Mesendoderm (in vitro differentiated cells): ENCODE data around the gene SHC4.
A peak's percentile ranks its signal among the peaks of the same experiment; 100 is the strongest.

Experiments
- DNase-seq: peaks from one replicate; pipeline ENCODE4 v3.0.0; 2013
- H2AK5ac ChIP-seq: 2 replicates; pipeline ENCODE4 v1.6.1; 2013; ENCODE audit warnings: low read length, inconsistent platforms
- H2BK120ac ChIP-seq: 2 replicates; pipeline ENCODE4 v1.6.1; 2013; ENCODE audit warnings: low read depth, mild to moderate bottlenecking, low read length, moderate library complexity, mixed read lengths
- H2BK15ac ChIP-seq: replicated peaks from 2 replicates; pipeline ENCODE4 v1.6.1; 2013; ENCODE audit warnings: low read depth, mild to moderate bottlenecking, moderate library complexity
- H2BK5ac ChIP-seq: 2 replicates; pipeline ENCODE4 v1.6.1; 2013; ENCODE audit warnings: low read length, inconsistent platforms
- H3K18ac ChIP-seq: 2 replicates; pipeline ENCODE4 v1.6.1; 2013; ENCODE audit warnings: mild to moderate bottlenecking, low read length, mixed read lengths
- H3K23ac ChIP-seq: one replicate; pipeline ENCODE4 v1.6.1; 2013; ENCODE audit warnings: low read length
- H3K27ac ChIP-seq: 2 replicates; pipeline ENCODE4 v1.5.1; 2013; ENCODE audit warnings: low read depth, mild to moderate bottlenecking, inconsistent platforms, low read length, moderate library complexity
- H3K27me3 ChIP-seq: 2 replicates; pipeline ENCODE4 v1.6.1; 2013; ENCODE audit warnings: low read length, control low read depth, mild to moderate bottlenecking, inconsistent platforms; ENCODE audit not compliant: insufficient read depth, poor library complexity
- H3K36me3 ChIP-seq: 2 replicates; pipeline ENCODE4 v1.6.1; 2013; ENCODE audit warnings: low read length, inconsistent platforms; ENCODE audit not compliant: control insufficient read depth, insufficient read depth
- H3K4ac ChIP-seq: one replicate; pipeline ENCODE4 v1.6.1; 2013; ENCODE audit warnings: low read depth, mild to moderate bottlenecking, low read length, moderate library complexity
- H3K4me1 ChIP-seq: 2 replicates; pipeline ENCODE4 v1.6.1; 2013; ENCODE audit warnings: low read depth, low read length, inconsistent platforms; ENCODE audit not compliant: control insufficient read depth
- H3K4me2 ChIP-seq: 2 replicates; pipeline ENCODE4 v1.6.1; 2013; ENCODE audit warnings: low read length
- H3K4me3 ChIP-seq: 2 replicates; pipeline ENCODE4 v1.5.1; 2013; ENCODE audit warnings: mild to moderate bottlenecking, low read length
- H3K56ac ChIP-seq: one replicate; pipeline ENCODE4 v1.6.1; 2013; ENCODE audit warnings: low read length
- H3K79me1 ChIP-seq: 2 replicates; pipeline ENCODE4 v1.6.1; 2013; ENCODE audit warnings: low read length, inconsistent platforms
- H3K79me2 ChIP-seq: 2 replicates; pipeline ENCODE4 v1.6.1; 2013; ENCODE audit warnings: mild to moderate bottlenecking, low read length; ENCODE audit not compliant: control insufficient read depth, insufficient read depth
- H3K9ac ChIP-seq: 2 replicates; pipeline ENCODE4 v1.6.1; 2013; ENCODE audit warnings: low read length, inconsistent platforms
- H4K5ac ChIP-seq: one replicate; pipeline ENCODE4 v1.6.1; 2013; ENCODE audit warnings: low read length
- H4K8ac ChIP-seq: one replicate; pipeline ENCODE4 v1.6.1; 2013; ENCODE audit warnings: low read depth, mild to moderate bottlenecking, control low read depth, low read length, moderate library complexity
- WGBS: extraction: QIAGEN DNeasy Blood & Tissue Kit; methylation state at CpG from one replicate; pipeline ENCODE4 v1.1.7; 2013; ENCODE audit warnings: low lambda C conversion rate, missing lambda C conversion rate; ENCODE audit not compliant: insufficient coverage; ENCODE audit errors: extremely low coverage; 5-methylcytosine and 5-hydroxymethylcytosine counted together

SHC4 gene

GRCh38 chr15:48930735-48931134 is 33.0 kb downstream of the SHC4 start:
- WGBS = no CpG with 5 or more reads among the region's 4 CpGs
- no peaks in the 10 kb centered on the region for H3K36me3 ChIP-seq
- no peak for DNase-seq

GRCh38 chr15:48929661-48930060 is 34.1 kb downstream of the SHC4 start:
- Histone ChIP-seq H3K4ac (no peak overlapping the region), H3K18ac (no peak overlapping the region), H3K56ac (no peak overlapping the region), H3K4me3 (no peak overlapping the region), H3K4me1 (no peaks in the 10 kb centered on the region), H4K5ac (no peak overlapping the region), H3K79me1 (no peaks in the 10 kb centered on the region), H2AK5ac (no peak overlapping the region), H2BK15ac (no peak overlapping the region), H4K8ac (no peak overlapping the region), H3K27ac (no peak overlapping the region), H2BK5ac (no peak overlapping the region), H3K23ac (no peak overlapping the region), H3K36me3 (no peaks in the 10 kb centered on the region), H3K9ac (no peak overlapping the region), H3K4me2 (no peak overlapping the region), H3K79me2 (no peaks in the 10 kb centered on the region), H3K27me3 (no peaks in the 10 kb centered on the region), H2BK120ac (no peak overlapping the region)
- no peak for DNase-seq
- WGBS = no CpG with 5 or more reads among the region's 3 CpGs

More at GRCh38 chr15:48930735-48931134, 33.0 kb downstream of the SHC4 start:
- H2AK5ac ChIP-seq = no peak overlapping the region
- H3K27me3 ChIP-seq = no peaks in the 10 kb centered on the region
- H2BK5ac ChIP-seq = no peak overlapping the region
- no peak overlapping the region for H3K4ac ChIP-seq
- H2BK15ac ChIP-seq = no peak overlapping the region
- H2BK120ac ChIP-seq = no peak overlapping the region
- H3K9ac ChIP-seq = no peak overlapping the region
- no peak overlapping the region for H4K5ac ChIP-seq
- no peak overlapping the region for H3K4me2 ChIP-seq
- no peak overlapping the region for H3K56ac ChIP-seq
- H3K79me2 ChIP-seq = no peaks in the 10 kb centered on the region
- no peaks in the 10 kb centered on the region for H3K79me1 ChIP-seq
- H3K23ac ChIP-seq = no peak overlapping the region
- no peaks in the 10 kb centered on the region for H3K4me1 ChIP-seq
- H3K18ac ChIP-seq = no peak overlapping the region
- H3K27ac ChIP-seq = no peak overlapping the region
- no peak overlapping the region for H3K4me3 ChIP-seq
- no peak overlapping the region for H4K8ac ChIP-seq

GRCh38 chr15:48928877-48929538 is 34.7 kb downstream of the SHC4 start:
- Histone ChIP-seq H4K8ac (no peak overlapping the region), H2BK120ac (no peak overlapping the region), H3K4me3 (no peak overlapping the region), H3K4ac (no peak overlapping the region), H3K27me3 (no peaks in the 10 kb centered on the region), H3K27ac (no peak overlapping the region), H3K4me1 (no peaks in the 10 kb centered on the region), H3K18ac (no peak overlapping the region), H3K36me3 (no peaks in the 10 kb centered on the region), H2AK5ac (no peak overlapping the region), H3K4me2 (no peak overlapping the region), H2BK15ac (no peak overlapping the region), H3K79me2 (no peaks in the 10 kb centered on the region), H2BK5ac (no peak overlapping the region), H3K23ac (no peak overlapping the region), H4K5ac (no peak overlapping the region), H3K56ac (no peak overlapping the region), H3K9ac (no peak overlapping the region), H3K79me1 (no peaks in the 10 kb centered on the region)
- WGBS = no CpG with 5 or more reads among the region's 6 CpGs
- DNase-seq = no peak

DNA sequence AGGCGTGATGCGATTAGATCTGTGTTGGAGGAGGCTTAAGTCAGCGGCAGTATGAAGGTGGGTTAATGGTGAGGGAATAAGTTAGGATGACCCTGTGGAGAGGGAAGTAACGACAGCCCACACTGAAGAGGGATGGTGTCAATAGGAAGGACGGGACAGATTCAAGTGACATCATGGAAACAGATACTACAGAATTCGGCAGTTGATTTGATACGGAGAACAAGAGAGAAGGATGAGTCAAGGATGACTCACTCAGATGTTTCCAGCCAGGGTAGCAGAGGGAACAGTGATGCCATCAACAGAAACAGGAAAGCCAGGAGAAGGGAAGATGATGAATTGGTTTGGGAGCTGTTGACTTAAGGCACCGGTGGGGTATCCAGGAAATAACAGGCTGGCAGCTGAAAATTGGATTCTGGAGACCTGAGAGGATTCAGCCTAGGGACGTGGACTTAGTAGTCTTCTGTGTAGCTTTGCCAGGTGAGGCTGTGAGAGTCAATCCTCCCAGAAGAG is 38.0 kb downstream of the SHC4 start:
- no peak overlapping the region for H3K4me3 ChIP-seq
- no peaks in the 10 kb centered on the region for H3K79me1 ChIP-seq
- H3K18ac ChIP-seq = no peak overlapping the region
- H3K4me2 ChIP-seq = no peak overlapping the region
- no peak overlapping the region for H4K5ac ChIP-seq
- H3K9ac ChIP-seq = no peak overlapping the region
- H3K79me2 ChIP-seq = no peaks in the 10 kb centered on the region
- no peak overlapping the region for H2BK120ac ChIP-seq
- WGBS = no CpG with 5 or more reads among the region's 9 CpGs
- no peak overlapping the region for H3K4ac ChIP-seq
- H4K8ac ChIP-seq = no peak overlapping the region
- no peak overlapping the region for H3K56ac ChIP-seq
- H2AK5ac ChIP-seq = no peak overlapping the region
- H3K23ac ChIP-seq = no peak overlapping the region
- no peaks in the 10 kb centered on the region for H3K4me1 ChIP-seq
- no peaks in the 10 kb centered on the region for H3K27me3 ChIP-seq
- no peaks in the 10 kb centered on the region for H3K36me3 ChIP-seq
- H3K27ac ChIP-seq = no peak overlapping the region
- DNase-seq = peak; percentile 86
- H2BK5ac ChIP-seq = no peak overlapping the region
- no peak overlapping the region for H2BK15ac ChIP-seq

- no peaks in the 10 kb centered on the region for H3K79me2 ChIP-seq
- H2BK120ac ChIP-seq = no peak overlapping the region
- no peaks in the 10 kb centered on the region for H3K4me1 ChIP-seq
- no peak overlapping the region for H4K8ac ChIP-seq
- no peak overlapping the region for H3K9ac ChIP-seq
- H2BK15ac ChIP-seq = no peak overlapping the region
- H2BK5ac ChIP-seq = no peak overlapping the region
- no peaks in the 10 kb centered on the region for H3K79me1 ChIP-seq
- no peak for DNase-seq
- H3K4ac ChIP-seq = no peak overlapping the region
- no peak overlapping the region for H3K56ac ChIP-seq
- H3K27ac ChIP-seq = no peak overlapping the region
- H3K23ac ChIP-seq = no peak overlapping the region
- no peak overlapping the region for H2AK5ac ChIP-seq
- WGBS = no CpG with 5 or more reads among the region's 5 CpGs
- H3K4me3 ChIP-seq = no peak overlapping the region
- no peaks in the 10 kb centered on the region for H3K36me3 ChIP-seq
- H3K18ac ChIP-seq = no peak overlapping the region
- no peaks in the 10 kb centered on the region for H3K27me3 ChIP-seq
- no peak overlapping the region for H4K5ac ChIP-seq
- no peak overlapping the region for H3K4me2 ChIP-seq
Observed at GRCh38 chr15:48924528-48925393, 39.0 kb downstream of the SHC4 start.
